ENCODE results near the gene DEK.
A peak's percentile ranks its signal among the peaks of the same experiment; 100 is the strongest.
"Not testable (repeated sequence)": the region's sequence is repeated elsewhere in the genome, so short reads cannot be mapped to it uniquely, and the experiment has no call there.

DEK gene

GRCh38 chr6:18264219-18264922 lies at the start of gene DEK:
Gene DEK, minus strand, starts transcription at chr6:18264530. Its CDS starts 543 bp downstream, at chr6:18263987.
- peak; percentile 76 to 78 for DNase-seq (ENCODE audit: low read depth in 2 of 2)

GRCh38 chr6:18312368-18312767 lies 48.0 kb upstream of the DEK start:
- DNase-seq (ENCODE audit: low read depth in 2 of 2), result no peak

- not testable (repeated sequence) for DNase-seq (ENCODE audit: low read depth in 2 of 2)
Measured at GRCh38 chr6:18310010-18310409, 45.7 kb upstream of the DEK start.

GRCh38 chr6:18309046-18309445 lies 44.7 kb upstream of the DEK start:
- DNase-seq (ENCODE audit: low read depth in 2 of 2), result no peak

GRCh38 chr6:18308070-18308735 lies 43.9 kb upstream of the DEK start:
- no peak for DNase-seq (ENCODE audit: low read depth in 2 of 2)

GRCh38 chr6:18306977-18307376 lies 42.6 kb upstream of the DEK start:
- no peak for DNase-seq (ENCODE audit: low read depth in 2 of 2)

GRCh38 chr6:18302561-18303439 lies 38.5 kb upstream of the DEK start:
- DNase-seq (ENCODE audit: low read depth in 2 of 2), result no peak

- DNase-seq (ENCODE audit: low read depth in 2 of 2), result no peak
Measured at GRCh38 chr6:18293076-18293904, 29.0 kb upstream of the DEK start.

- DNase-seq (ENCODE audit: low read depth in 2 of 2), result no peak
Measured at GRCh38 chr6:18289283-18289682, 25.0 kb upstream of the DEK start.

GRCh38 chr6:18284261-18284660 lies 19.9 kb upstream of the DEK start:
- DNase-seq (ENCODE audit: low read depth in 2 of 2), result no peak

GRCh38 chr6:18281564-18281963 lies 17.2 kb upstream of the DEK start:
- no peak for DNase-seq (ENCODE audit: low read depth in 2 of 2)

- no peak for DNase-seq (ENCODE audit: low read depth in 2 of 2)
Measured at GRCh38 chr6:18280084-18280483, 15.8 kb upstream of the DEK start.

GRCh38 chr6:18279422-18279821 lies 15.1 kb upstream of the DEK start:
- no peak for DNase-seq (ENCODE audit: low read depth in 2 of 2)

GRCh38 chr6:18277237-18278006 lies 13.1 kb upstream of the DEK start:
- no peak for DNase-seq (ENCODE audit: low read depth in 2 of 2)

- no peak for DNase-seq (ENCODE audit: low read depth in 2 of 2)
Measured at GRCh38 chr6:18276610-18277236, 12.4 kb upstream of the DEK start.

GRCh38 chr6:18270216-18270615 lies 5.9 kb upstream of the DEK start:
- no peak for DNase-seq (ENCODE audit: low read depth in 2 of 2)

- DNase-seq (ENCODE audit: low read depth in 2 of 2), result no peak
Measured at GRCh38 chr6:18269717-18270116, 5.4 kb upstream of the DEK start.

- no peak for DNase-seq (ENCODE audit: low read depth in 2 of 2)
Measured at GRCh38 chr6:18269253-18269652, 4.9 kb upstream of the DEK start.

- DNase-seq (ENCODE audit: low read depth in 2 of 2), result no peak
Measured at GRCh38 chr6:18268066-18268465, 3.7 kb upstream of the DEK start.

GRCh38 chr6:18266523-18266912 lies 2.2 kb upstream of the DEK start:
- no peak for DNase-seq (ENCODE audit: low read depth in 2 of 2)

All from activated CD4-positive, alpha-beta T cell treated with anti-CD3 and anti-CD28 coated beads for 24 hours (primary cell).